ENCODE data around the gene ESD. TPM values are rescaled to one million over a fixed set of nuclear protein-coding genes. Genes with fewer than 3 reads are reported as not detected.
"Not testable (repeated sequence)": the region's sequence is repeated elsewhere in the genome, so short reads cannot be mapped to it uniquely, and the experiment has no call there.

Gene ESD
- total RNA-seq, 1 donor from 2014 or later = 96.9 TPM

GRCh38 chr13:46817095-46817494 lies 20.1 kb upstream of the ESD start:
- peaks cover 8% of the 10 kb centered on the region for H3K9me3 Mint-ChIP-seq (ENCODE audit: low read depth)
- no peak overlapping the region for H3K27ac Mint-ChIP-seq
- no peak for TF ChIP-seq CTCF (IDR thresholded peaks at IDR 0.05; ENCODE audit: unreplicated experiment)
- no peak overlapping the region for H3K4me3 Mint-ChIP-seq (ENCODE audit: low read depth)
- H3K36me3 Mint-ChIP-seq (ENCODE audit: insufficient read depth) = no peaks in the 10 kb centered on the region
- peaks cover 4% of the 10 kb centered on the region for H3K27me3 Mint-ChIP-seq
- peaks cover 6% of the 10 kb centered on the region for H3K4me1 Mint-ChIP-seq (ENCODE audit: low read depth)
- DNase-seq (ENCODE audit: low spot score, unreplicated experiment) = no peak

- Mint-ChIP-seq H3K27ac (no peak overlapping the region), H3K36me3 (ENCODE audit: insufficient read depth) (no peaks in the 10 kb centered on the region), H3K9me3 (ENCODE audit: low read depth) (peaks cover 12% of the 10 kb centered on the region), H3K27me3 (peaks cover 4% of the 10 kb centered on the region), H3K4me3 (ENCODE audit: low read depth) (no peak overlapping the region), H3K4me1 (ENCODE audit: low read depth) (peaks cover 6% of the 10 kb centered on the region)
- no peak for TF ChIP-seq CTCF (IDR thresholded peaks at IDR 0.05; ENCODE audit: unreplicated experiment)
- DNase-seq (ENCODE audit: low spot score, unreplicated experiment) = no peak
Measured at GRCh38 chr13:46816371-46816770, 19.4 kb upstream of the ESD start.

GRCh38 chr13:46812301-46812797 lies 15.4 kb upstream of the ESD start:
- no peak for TF ChIP-seq CTCF (IDR thresholded peaks at IDR 0.05; ENCODE audit: unreplicated experiment)
- H3K27ac Mint-ChIP-seq = no peak overlapping the region
- H3K9me3 Mint-ChIP-seq (ENCODE audit: low read depth) = peaks cover 15% of the 10 kb centered on the region
- peaks cover 6% of the 10 kb centered on the region for H3K4me1 Mint-ChIP-seq (ENCODE audit: low read depth)
- H3K27me3 Mint-ChIP-seq = no peaks in the 10 kb centered on the region
- no peak for DNase-seq (ENCODE audit: low spot score, unreplicated experiment)
- no peak overlapping the region for H3K4me3 Mint-ChIP-seq (ENCODE audit: low read depth)
- no peaks in the 10 kb centered on the region for H3K36me3 Mint-ChIP-seq (ENCODE audit: insufficient read depth)

GRCh38 chr13:46810440-46810839 lies 13.5 kb upstream of the ESD start:
- TF ChIP-seq CTCF (IDR thresholded peaks at IDR 0.05; ENCODE audit: unreplicated experiment) = no peak
- H3K9me3 Mint-ChIP-seq (ENCODE audit: low read depth) = peaks cover 15% of the 10 kb centered on the region
- no peak overlapping the region for H3K4me3 Mint-ChIP-seq (ENCODE audit: low read depth)
- no peaks in the 10 kb centered on the region for H3K36me3 Mint-ChIP-seq (ENCODE audit: insufficient read depth)
- H3K4me1 Mint-ChIP-seq (ENCODE audit: low read depth) = no peaks in the 10 kb centered on the region
- no peaks in the 10 kb centered on the region for H3K27me3 Mint-ChIP-seq
- H3K27ac Mint-ChIP-seq = no peak overlapping the region
- no peak for DNase-seq (ENCODE audit: low spot score, unreplicated experiment)

GRCh38 chr13:46804921-46805320 lies 8.0 kb upstream of the ESD start:
- H3K9me3 Mint-ChIP-seq (ENCODE audit: low read depth); H3K4me1 Mint-ChIP-seq (ENCODE audit: low read depth); H3K27me3 Mint-ChIP-seq; DNase-seq (ENCODE audit: low spot score, unreplicated experiment); H3K36me3 Mint-ChIP-seq (ENCODE audit: insufficient read depth); H3K4me3 Mint-ChIP-seq (ENCODE audit: low read depth); H3K27ac Mint-ChIP-seq: not testable (repeated sequence)

GRCh38 chr13:46804391-46804815 lies 7.4 kb upstream of the ESD start:
- Mint-ChIP-seq H3K27me3 (no peaks in the 10 kb centered on the region), H3K4me3 (ENCODE audit: low read depth) (no peak overlapping the region), H3K27ac (no peak overlapping the region), H3K9me3 (ENCODE audit: low read depth) (no peaks in the 10 kb centered on the region), H3K36me3 (ENCODE audit: insufficient read depth) (no peaks in the 10 kb centered on the region), H3K4me1 (ENCODE audit: low read depth) (no peaks in the 10 kb centered on the region)
- no peak for TF ChIP-seq CTCF (IDR thresholded peaks at IDR 0.05; ENCODE audit: unreplicated experiment)
- no peak for DNase-seq (ENCODE audit: low spot score, unreplicated experiment)
